Eye (tissue), 1 donor: ENCODE results near the gene AMBRA1.

Experiments used
- DNase-seq: peaks from one replicate; pipeline ENCODE4 v3.0.0-alpha.2; 2015

Gene AMBRA1

DNA sequence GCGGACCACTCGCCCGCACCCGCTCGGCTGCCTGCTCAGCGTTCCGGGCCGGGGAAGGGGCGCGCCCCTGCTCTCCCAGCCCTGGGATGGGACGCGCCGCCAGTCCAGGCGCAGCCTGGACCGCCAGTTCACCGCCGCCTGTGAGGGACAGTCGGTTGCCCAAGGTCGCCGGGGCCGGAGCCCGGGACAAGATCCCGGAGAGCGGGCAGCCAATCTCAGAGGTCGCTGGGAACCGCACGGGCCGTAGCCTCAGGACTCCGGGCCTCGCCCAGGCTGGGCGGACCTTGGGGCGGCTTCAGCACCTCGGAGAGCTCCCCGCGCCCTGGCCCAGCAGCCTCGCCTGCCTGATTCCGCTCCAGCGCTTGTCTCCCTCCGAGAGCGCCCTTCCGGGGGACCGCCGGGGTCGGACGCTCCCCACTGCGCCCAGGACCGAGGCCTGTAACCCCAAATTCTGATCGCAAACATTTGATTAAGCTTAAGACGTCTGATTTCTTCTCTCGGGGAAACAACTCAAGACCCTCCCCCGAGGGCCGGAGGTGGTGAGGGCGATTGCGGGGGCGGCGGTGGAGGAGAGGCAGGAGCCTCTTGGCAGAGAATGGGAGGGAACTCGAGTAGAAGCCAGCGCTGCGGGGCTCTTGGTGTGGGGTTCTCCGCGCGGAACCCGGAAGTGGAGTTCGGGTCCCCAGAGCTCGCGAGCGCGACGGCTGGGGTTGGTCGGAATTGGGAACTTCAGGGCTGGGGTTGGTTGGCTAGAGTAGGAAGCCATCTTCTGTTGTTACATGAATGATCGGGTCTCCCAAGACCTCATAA lies 201.2 kb downstream of the AMBRA1 start:
- DNase-seq = peak; percentile 92

DNA sequence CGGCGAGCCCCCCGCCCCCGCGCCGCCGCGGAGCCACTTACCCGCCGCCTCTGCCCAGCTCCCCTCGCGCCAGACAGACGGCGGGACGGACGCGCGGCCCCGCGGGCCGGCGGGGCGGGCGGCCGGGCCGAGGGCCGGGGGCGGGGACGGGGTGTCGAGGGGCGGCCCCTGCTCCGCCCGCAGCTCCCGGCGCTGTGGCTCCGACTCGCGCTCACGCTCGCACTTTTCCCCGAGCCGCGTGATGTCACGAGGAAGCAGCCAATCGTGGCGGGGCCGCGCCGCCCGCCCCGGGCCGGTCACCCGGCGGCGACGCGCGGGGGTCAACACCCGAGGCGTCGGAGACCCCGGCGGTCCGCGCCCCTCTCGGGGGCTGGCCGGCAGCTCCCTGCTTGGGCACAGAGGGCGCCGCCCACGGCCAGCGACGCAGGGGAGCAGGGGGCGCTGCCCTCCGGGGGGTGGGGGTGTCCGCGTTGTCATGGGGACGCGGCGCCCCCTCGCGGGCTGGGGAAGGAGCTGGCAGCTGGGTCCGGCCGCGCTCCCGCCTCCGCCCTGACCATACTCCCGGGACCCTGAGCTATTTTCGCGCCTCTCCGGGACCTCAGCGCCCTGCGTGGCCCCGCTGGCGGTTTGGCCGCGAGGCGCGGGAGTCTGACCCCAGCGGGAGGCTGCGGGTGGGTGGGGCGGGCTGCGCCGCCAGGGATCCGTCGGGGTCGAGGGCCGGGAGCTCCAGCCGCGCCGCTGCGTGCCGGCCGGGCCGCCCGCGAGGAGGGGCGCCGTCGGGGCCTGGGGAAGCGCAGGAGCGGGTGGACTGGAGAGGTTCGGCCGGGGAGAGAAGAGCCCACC lies 202.0 kb downstream of the AMBRA1 start, which contains the start of gene CHRM4:
Gene CHRM4, minus strand, starts transcription at position 199 of the 843 bp plus-strand sequence. CDS start 5,219 bp downstream, outside the sequence.
- DNase-seq = peak; percentile 71

DNA sequence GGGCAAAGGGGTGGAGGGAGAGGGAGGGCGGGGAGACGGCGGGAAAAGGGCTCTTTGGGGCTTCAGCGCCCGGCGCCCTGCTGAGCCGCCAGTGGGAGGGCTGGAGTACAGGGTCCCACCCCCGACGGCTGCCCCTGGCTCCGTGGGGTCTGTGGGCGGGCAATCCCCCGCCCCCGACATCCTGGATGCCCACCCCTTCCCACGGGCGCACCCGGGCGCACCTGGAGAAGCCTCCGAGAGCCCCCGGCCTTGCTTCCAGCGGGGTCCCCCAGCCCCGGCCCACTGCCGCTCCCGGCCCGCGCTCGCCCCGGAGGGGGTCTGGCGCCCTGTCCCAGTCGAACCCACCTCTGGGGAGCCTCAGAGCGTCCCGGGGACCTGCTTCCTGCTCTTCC lies 202.6 kb downstream of the AMBRA1 start:
- DNase-seq = no peak

DNA sequence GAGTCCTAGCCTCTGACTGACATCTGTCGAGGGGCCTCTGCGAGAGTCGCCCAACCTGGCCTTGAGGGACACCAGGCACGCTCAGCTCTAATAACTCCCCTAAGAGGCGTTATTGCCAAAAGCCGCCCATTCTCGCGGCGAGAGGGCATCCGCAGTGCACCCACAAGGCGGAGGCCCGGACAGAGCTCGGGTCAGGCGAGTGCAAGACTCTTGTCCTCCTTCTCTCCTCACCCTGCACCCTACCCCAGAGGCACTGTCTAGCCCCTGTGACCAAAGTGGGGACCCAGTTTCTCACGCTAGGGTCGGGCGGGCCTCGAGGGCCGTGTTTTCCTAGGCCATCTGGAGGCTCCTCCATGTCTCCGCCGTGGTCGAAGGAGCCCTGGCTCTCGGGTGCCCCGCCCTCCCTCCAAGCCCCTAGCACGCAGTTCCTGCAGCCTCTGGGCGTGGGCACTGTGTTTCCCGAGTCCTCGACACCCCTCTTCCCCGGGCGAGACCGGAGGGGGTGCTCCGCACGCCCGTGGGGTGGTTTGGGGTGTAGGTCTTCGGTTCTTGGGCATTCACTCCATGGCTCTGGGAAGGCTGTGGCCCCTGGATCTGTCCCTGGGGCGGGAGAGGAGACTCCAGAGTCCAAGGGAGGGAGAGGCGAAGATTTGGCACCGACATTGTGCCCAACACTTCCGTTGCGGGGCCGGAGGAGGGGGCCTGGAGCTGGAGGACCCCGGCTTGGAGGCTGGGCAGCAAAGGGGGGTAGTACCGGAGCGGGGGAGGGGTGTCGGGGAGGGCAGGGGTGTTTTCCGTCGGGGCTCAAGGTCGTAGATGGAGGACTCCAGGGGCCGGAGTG lies 203.3 kb downstream of the AMBRA1 start:
- DNase-seq = peak; percentile 30

DNA sequence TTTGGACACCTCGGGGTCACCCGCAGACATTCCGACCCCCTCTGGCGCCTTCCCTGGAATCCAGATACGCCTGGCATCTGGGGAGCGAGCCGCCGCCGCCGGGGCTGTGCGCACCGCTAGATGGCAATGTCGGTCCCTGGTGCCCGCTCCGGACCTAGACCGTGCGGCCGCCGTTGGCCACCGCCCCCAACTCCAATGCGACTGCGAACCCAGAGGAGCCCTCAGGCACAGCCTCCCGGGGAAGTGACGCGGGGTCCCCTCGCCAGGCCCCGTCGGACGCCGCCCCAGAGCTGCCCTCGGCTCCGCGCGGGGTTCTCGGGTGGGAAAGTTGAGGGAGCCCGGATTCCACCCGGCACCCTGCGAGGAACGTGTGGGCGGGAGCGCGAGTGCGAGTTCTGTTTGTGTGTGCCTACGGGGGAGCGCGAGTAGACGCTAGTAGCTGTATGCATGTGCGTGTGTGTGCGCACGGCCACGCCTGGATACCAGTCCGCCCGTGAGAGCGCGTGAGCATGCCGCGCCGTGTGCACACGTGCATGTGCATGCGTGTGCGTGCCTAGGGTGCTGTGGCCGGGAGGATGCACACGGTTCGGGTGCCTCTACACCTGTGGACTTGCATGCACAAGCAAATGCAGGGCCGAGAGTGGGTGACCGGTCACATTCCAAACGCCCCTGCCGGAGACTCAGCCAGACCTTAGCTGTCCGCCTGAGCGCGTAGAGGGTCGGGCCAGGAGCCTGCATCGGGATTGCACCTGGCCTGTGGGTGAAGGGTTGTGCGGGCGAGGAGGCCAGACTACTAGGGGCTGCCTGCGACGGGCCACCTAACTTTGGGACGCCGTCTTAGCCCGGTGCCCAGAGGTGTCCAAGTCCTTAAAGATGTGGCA lies 204.1 kb downstream of the AMBRA1 start:
- peak; percentile 91 for DNase-seq

DNA sequence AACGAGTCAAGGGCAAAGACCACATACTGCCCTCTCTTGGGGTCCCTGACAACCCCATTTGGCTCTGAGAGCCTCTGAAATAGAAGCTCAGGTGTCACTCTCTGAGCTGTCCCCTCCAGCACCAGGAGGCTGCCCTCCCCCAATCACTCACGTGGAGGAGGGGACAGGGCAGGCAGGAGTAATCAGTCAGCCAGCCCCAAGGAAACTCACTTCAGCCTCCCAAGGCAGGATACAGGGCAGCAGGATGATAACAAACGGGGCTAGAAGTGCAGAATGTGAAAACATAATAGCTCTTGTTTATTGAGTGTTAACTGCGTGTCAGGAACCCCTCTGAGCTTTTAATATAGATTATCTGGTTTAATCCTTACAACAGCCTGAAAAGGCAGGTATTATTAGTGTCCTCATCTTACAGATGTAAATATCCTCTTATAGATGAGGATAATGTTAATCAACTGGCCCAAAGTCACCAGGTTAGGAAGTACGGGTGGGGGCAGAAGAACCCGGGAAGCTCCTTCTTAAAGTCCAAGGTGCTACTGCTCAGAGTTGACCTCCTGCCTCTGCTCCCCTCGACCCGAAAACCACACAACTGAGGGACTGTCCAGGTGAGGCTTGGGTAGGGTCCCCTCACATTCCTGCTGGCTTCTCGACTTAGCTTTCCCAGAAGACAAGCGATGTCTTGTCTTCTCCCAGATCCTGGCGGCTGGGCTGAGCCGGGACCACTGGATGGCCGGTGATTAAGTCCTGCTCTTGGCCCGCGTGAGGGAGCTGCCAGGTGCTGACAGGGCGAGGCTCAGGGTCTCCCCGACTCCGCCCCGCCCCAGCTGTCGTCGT lies 205.0 kb downstream of the AMBRA1 start:
- peak; percentile 28 for DNase-seq

DNA sequence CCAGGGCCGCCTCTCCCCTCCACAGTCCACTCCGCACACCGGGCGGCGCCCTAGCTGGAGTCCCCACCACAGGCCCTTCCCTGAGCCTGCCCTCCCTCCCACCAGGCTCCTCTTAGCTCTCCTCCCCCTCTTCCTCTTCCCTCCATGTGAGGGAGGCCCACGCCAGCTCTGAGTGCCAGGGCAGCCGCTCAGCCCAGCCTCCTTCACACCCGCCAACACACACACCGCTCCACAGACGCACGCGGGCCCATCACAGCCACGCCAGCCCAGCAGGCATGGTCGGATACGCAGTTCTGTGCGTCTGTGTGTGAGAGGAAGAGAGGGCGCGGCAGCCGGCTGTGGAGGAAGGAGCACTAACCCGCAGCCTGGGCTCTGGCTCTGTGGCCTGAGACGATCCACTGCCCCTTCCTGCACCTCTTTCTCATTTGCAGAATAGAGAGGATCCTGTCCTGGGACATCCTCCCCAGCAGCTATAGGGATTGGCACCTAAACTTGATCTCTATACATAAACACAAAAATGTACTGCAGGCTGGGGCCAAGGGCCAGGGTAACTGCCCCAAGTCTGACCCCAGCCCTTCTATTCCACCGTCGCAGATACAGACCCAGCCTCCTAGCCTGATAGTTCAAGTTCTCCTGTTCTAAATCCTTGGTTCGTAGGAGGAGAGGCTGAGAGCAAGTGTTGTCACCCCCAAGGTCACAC lies 205.8 kb downstream of the AMBRA1 start:
- DNase-seq = peak; percentile 38

DNA sequence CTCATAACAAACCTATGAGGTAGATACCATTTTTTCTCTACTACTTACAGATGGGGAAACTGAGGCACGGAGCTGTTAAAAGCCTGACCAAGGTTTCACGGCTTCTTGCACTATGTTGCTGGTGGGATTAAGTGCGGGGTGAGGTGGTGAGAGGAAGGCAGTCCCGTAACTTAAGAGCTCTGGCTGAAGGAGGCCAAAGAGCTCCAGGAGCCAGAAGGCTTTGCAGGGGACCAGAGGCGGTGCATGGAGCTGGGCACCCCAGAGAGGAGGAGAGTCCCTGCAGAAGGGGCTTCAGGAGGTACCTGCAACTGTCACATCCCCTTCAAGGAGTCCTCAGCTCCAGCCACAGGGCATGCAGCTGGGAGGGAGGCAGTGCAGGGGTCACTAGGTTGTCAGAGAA lies 206.4 kb downstream of the AMBRA1 start:
- DNase-seq = no peak

DNA sequence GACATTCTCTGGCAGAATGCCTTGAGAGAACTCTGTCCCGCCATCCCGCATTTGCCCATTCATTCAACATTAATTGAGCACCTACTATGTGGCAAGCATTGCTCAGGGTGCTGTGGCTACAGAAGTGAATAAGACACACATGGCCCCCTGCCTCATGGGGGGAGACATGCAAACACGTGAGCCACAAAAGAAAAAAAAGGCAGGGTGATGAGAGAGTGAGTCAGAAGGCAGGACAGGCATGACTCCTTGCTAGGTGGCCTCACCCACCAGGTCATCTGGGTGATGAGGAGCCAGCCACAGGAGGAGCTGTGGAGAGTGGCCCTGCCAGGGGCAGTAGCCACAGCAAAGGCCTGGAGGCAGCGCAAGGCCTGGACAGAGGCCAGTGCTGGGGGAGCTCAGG lies 207.1 kb downstream of the AMBRA1 start:
- DNase-seq = no peak

DNA sequence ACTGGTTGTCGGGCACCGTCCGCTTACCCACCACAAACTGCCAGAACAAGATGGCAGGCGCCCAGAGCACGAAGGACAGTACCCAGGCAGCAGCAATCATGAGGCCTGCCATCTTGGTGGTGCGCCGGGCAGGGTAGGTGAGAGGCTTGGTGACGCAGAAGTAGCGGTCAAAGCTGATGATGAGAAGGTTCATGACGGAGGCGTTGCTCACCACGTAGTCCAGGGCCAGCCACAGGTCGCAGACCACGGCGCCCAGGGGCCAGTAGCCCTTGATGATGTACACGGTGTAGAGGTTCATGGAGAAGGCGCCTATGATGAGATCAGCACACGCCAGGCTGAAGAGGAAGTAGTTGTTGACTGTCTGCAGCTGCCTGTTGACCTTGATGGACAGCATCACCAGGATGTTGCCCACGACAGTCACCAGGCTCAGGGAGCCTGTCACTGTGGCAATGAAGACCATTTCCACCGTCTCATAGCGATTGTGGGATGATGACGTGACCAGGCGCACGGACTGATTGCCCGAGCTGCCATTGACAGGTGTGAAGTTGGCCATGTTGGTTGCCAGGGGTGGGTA lies 207.7 kb downstream of the AMBRA1 start:
- no peak for DNase-seq

DNA sequence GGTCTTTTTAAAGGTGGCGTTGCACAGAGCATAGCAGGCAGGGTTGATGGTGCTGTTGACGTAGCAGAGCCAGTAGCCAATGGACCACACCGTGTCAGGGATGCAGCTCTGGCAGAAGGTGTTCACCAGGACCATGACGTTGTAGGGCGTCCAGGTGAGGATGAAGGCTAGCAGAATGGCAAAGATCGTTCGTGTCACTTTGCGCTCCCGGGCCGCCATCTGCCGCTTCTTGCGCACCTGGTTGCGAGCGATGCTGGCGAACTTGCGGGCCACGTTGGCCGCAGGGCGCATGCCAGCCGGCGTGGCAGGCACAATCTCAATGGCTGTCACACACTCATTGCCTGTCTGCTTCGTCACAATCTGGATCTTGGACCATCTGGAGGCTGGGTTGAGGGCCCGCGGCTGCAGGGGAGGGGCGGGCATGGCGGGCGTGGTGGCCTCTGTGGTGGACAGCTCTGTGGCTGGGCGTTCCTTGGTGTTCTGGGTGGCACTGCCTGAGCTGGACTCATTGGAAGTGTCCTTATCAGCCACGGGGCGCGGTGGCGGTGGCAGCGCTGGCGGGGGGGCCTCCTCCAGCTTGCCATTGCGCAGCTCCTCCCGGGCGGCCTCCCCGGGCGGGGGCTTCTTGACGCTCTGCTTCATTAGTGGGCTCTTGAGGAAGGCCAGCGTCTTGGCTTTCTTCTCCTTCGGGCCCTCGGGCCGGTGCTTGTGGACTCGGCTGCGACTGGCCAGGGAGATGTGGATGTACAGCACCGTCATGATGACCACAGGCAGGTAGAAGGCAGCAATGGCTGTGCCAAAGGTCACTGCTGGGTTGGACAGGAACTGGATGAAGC lies 208.4 kb downstream of the AMBRA1 start:
- DNase-seq = no peak

DNA sequence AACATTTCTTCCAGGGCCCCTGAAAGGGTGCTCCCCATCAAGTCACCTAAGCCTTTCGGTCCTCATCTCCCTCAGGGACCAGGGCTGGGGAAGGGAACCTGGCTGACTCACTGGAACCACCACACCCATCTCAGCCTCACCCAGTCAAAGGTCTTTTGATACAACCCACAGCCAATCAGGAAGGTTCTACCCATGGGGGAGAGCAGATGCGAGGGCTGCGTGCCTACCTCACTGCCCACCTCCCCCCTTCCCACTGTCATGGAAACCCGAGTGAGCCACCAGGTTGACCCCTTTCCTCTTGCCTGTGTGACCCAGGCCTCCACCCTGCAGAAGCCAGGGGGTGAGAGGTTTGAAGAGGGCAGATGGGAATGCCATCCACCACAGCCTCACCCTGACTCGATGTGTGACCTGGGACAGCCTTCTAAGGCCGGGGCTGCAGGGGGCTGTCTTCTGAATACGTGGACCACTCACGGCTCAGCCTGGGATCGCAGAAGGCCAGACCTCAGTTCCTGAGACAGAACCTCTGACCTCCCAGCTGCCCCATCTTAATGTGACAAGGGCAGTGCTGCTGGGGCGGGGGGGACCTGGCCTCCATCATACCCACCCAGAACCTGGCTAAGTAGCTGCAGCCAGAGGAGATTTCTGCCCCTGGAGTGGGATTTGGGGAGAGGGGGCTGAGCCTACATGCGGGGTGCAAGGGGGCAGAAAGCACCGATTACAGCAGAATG lies 209.7 kb downstream of the AMBRA1 start:
- DNase-seq = no peak

DNA sequence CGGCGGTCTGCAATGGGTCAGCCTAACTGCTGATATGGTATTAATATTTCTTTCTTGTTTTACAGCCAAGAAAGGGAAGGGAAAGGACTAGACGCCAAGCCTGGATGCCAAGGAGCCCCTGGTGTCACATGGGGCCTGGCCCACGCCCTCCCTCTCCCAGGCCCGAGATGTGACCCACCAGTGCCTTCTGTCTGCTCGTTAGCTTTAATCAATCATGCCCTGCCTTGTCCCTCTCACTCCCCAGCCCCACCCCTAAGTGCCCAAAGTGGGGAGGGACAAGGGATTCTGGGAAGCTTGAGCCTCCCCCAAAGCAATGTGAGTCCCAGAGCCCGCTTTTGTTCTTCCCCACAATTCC lies 210.4 kb downstream of the AMBRA1 start:
- no peak for DNase-seq

DNA sequence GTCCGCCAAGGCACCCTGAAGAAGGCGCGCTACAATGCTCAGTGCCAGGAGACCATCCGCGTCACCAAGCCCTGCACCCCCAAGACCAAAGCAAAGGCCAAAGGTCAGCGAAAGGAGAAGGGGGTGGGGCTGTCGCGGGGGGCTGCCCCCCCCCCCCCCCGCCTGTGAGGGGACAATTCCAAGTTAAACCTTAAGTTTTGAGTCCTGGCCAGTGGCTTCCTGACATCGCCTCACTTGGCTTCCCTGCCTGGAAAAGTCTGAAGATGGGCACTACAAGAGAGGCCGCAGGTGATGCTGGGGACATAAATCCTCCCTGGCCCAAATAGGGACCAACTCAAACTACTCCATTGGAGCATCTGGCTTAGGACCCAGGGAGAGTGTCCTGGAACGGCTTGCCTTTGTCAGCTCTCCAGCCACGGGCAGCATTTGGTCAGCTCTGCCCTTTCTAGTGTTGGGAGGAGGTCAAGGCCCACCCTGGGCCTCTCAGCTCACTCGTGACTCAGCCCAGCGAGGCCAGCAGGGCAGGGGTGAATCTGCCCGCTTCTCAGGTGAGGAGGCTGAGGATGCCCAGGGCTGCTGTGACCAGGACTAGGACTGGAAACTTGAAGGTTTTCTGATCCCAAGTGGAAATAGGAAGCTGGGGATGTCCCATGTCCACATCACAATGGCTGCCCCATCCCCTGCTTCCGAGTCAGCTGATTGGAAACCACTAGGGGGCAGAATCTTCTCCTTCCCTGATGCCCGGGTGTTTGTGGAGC lies 211.0 kb downstream of the AMBRA1 start:
- DNase-seq = peak; percentile 85

DNA sequence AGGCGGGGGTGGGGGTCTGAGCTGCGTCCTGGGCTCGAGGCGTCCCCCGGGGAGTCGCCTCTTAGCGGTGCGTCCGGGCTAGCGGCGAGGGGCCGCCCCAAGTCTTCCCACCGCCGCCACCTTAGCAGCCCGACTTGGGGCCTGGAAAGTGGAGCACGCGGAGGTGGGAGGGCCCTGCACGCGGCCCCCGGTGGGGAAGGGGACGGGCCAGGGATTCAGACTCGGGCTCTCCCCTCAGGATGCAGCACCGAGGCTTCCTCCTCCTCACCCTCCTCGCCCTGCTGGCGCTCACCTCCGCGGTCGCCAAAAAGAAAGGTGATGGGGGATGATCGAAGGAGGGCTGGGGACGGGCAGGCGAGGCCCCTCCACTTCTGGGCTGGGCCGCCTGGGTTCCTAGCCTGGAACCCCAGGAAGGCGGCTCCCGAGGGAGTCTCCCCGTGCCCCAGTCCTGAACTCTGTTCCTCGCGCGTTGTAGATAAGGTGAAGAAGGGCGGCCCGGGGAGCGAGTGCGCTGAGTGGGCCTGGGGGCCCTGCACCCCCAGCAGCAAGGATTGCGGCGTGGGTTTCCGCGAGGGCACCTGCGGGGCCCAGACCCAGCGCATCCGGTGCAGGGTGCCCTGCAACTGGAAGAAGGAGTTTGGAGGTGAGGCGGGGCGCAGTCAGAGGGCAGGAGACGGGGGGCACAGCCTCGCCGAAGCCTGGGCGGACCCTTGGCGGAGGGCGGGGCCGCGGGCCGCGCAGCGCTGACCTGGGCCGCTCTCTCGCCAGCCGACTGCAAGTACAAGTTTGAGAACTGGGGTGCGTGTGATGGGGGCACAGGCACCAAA lies 211.8 kb downstream of the AMBRA1 start:
- DNase-seq = peak; percentile 63

DNA sequence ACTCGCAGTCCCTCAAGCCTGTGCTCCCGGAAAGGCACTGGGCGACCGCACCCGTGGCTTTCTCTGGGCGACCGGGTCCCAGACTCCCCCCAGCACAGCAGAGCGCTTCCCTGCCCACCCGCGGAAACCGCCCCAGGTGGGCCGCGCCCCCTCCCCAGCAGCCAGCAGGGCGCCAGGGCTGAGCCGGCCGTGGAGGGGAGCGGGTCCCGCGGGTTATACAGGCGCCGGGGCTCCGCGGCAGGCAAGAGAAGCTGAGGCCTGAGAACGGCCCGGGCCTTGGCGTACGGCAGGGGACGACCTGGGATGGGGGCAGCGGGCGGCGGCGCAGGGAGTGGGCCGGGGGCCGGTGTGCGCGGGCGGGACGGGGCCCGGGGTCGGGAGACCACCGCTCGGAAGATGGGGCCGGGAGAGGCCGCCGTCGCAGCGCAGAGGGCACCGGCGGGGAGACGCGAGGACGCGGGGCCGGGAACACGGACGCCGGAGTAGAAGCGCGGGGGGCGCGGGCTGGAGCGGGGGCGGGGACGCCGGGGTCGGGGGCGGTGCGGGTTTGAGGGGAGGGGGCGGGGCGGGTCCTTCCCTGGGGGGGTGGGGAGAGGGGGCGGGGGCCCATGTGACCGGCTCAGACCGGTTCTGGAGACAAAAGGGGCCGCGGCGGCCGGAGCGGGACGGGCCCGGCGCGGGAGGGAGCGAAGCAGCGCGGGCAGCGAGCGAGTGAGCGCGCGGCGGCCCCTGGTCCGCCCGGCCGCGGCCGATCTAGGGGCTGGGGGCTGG lies 212.6 kb downstream of the AMBRA1 start, which contains the start of gene MDK:
Gene MDK, plus strand, starts transcription at position 622 of the 771 bp plus-strand sequence. CDS start 389 bp downstream, outside the sequence.
- peak; percentile 87 for DNase-seq
